Motor neuron (in vitro differentiated cells): ENCODE results near the gene RUFY1. TPM values are rescaled to one million over a fixed set of nuclear protein-coding genes. Genes with fewer than 3 reads are reported as not detected.
"Not testable (repeated sequence)": the region's sequence is repeated elsewhere in the genome, so short reads cannot be mapped to it uniquely, and the experiment has no call there.

Experiments
- ATAC-seq, 8 experiments: fragments of 200-7000 bp; cut with Tn5 transposase; replicated peaks in 6 of 8; 2 replicates each; pipeline ENCODE4 v1.8.0; 2021; ENCODE audit warnings: mild to moderate bottlenecking in 8 of 8, moderate library complexity in 8 of 8
- H3K27ac ChIP-seq, 2 donors: fragments of 250-450 bp; sonication (Bioruptor Pico); 2 replicates each; pipeline ENCODE4 v1.9.0; 2021; ENCODE audit warnings: antibody characterized with exemption in 2 of 2, mild to moderate bottlenecking in 2 of 2, moderate library complexity in 1 of 2
- H3K4me1 ChIP-seq, 2 donors: fragments of 250-450 bp; sonication (Bioruptor Pico); replicated peaks in 1 of 2; 2 replicates each; pipeline ENCODE4 v1.6.1; 2021; ENCODE audit warnings: antibody characterized with exemption in 2 of 2, mild to moderate bottlenecking in 2 of 2, moderate library complexity in 1 of 2
- H3K4me3 ChIP-seq, 5 donors: fragments of 250-450 bp; sonication (Bioruptor Pico); 2 replicates each; pipeline ENCODE4 v1.9.0; 2021; ENCODE audit warnings: antibody characterized with exemption in 5 of 5, mild to moderate bottlenecking in 5 of 5, moderate library complexity in 4 of 5
- WGBS, 10 experiments: fragments of 450-650 bp; shearing (Covaris generic); methylation state at CpG; one replicate each; pipeline ENCODE4 v1.0.0; 2022; 5-methylcytosine and 5-hydroxymethylcytosine counted together
- in situ Hi-C, 9 experiments: fragments of 400-800 bp; cut with MboI; loops; one replicate each; pipeline ENCODE4 v1.15.0; 2021; ENCODE audit warnings: low sequenced_read_pairs in 9 of 9, low pct_unique_long_range_greater_than_20kb in 2 of 9; ENCODE audit not compliant: unreplicated experiment in 9 of 9
- total RNA-seq, 8 experiments: library from RNA; unstranded; fragments of 300-600 nt; gene quantifications; 2 replicates each; pipeline versions ENCODE4 v1.2.3 to v1.2.4, GENCODE V29; 2022

The RUFY1 gene
- total RNA-seq, 8 experiments from 2014 or later: 19.2 to 59.7 (median 30.5) TPM

DNA sequence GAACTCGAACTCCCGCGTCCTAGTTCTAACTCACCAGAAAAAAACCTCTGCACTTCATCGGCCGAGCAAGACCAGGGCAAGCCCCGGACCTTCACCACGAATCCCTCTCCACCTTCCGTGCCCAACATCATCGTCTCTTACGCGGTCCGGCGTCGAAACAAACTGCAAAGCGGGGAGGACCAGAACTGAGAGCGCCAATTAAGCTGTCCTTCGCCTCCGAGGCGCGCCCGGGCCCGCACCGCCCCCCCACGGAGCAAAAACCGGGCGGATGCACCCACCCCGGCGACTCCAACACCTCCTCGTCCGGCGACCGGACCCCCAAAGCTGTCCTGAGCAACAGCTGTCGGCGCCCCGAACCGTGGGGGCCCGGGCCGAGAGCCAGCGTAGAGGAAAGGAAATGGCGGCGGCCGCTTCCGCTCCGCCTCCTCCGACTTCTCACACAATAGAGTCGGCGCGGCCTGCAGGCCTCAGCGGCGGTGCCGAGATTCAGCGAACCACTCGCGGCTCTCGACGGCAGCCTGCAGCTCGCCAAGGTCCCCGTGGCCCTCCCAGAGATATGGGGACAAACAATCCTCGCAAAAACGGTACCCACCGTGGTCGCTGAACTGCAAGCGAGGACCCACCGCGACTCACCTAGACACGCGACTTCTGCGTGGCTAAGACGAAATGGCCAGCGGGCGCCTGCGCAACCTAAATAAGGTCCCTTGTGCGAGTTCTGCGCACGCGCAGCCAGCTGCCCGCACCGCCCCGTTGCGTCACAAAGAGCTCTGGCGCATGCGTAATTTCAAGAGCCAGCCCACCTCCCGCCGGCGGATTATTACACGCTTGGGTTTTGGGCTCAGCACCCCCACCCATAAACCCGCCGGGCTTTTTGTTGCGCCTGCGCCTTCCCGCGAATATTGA, 72.9 kb downstream of the RUFY1 start, which contains the start of gene HNRNPH1:
HNRNPH1 (minus strand) TSS at position 669 of the 903 bp plus-strand sequence; CDS start at position 131, 538 bp downstream.
- 0 to 3% (median 0%) methylated on average over 3 to 31 of the region's 92 CpGs; no CpG with 5 or more reads in 3 of the 10 experiments for WGBS, 10 experiments
- peak within 1 kb of the TSS; percentile 96 to 97 for H3K27ac ChIP-seq
- ATAC-seq: peak; percentile 66 to 87 (median 79)
- H3K4me3 ChIP-seq: peak within 1 kb of the TSS; percentile 78 to 93 (median 90)
- peaks cover 34 to 39% of the 10 kb centered on the region in 2 donors for H3K4me1 ChIP-seq
- in situ Hi-C loops: no loop called here

DNA sequence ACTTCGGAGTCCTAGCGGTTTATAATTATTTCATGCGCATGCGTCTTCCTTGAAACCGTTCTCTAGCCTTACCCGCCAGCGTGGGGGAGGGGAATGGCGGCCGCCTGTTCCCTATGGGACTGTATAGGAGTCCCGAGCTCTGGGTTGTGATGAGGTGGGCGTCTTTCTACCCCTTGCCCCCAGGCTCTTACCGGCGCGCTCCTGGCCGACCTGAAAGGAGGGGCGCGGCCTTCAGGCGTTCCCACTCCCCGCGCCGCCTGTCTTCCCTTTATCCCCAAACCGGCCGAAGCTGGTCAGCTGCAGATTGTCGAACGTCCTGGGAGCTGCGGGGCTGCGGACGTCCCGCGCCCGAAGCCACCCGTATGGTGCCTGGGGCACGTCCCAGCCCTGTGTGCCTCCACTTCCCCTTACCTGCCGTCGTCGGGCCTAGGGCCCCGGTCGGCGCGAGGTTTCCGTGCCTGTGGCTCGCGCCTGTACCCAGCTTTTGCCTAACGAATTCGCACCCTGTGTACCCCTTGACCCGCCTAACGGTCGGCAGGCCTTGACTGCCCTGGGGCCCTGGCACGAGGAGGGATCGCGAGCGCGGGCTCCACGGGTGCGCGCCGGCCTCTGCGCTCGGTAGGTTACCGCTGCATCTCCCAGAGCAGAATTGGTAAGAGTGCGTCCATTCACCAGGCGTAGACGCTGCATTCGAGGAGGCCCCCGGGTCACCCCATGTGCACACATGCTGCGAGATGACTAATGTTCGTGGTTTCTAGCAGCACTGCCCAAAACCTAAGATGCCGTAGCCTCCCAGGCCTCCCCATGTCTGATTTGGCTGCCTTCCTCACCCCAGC, 73.8 kb downstream of the RUFY1 start:
- 0 to 60% (median 27%) methylated on average over 1 to 23 of the region's 68 CpGs; no CpG with 5 or more reads in 5 of the 10 experiments for WGBS, 10 experiments
- peak overlapping the region; percentile 30 to 93 (median 78) for H3K4me3 ChIP-seq
- H3K4me1 ChIP-seq: peaks cover 26 to 32% of the 10 kb centered on the region in 2 donors
- peak; percentile 48 to 78 (median 59) for ATAC-seq
- peak overlapping the region; percentile 96 to 97 for H3K27ac ChIP-seq
- in situ Hi-C loops: no loop called here

DNA sequence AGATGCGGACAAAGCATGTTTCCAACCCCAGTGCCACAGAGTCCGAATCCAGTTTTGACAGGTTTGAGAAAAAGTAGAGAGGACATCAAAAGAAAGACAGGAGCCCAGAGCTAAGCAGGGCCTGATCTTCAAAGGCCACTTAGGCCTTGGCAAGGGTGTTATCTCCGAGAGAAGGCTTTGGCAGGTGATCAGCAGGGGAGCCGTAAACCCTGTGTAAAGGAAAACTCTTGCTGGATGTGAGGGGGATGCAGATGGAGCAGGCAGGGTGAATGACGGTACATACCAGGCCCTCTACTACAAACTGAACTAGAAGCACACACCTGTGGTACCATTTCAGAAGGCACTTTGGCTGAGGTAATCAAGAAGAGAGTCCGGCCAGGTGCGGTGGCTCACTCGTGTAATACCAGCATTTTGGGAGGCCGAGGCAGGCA, 74.5 kb downstream of the RUFY1 start:
- ATAC-seq: no peak
- WGBS, 10 experiments: 80 to 100% (median 90%) methylated on average over 1 to 4 of the region's 9 CpGs; no CpG with 5 or more reads in 3 of the 10 experiments
- in situ Hi-C loops: no loop called here
- H3K4me1 ChIP-seq: peaks cover 25 to 28% of the 10 kb centered on the region in 2 donors
- H3K27ac ChIP-seq: peak overlapping the region; percentile 96 to 97
- H3K4me3 ChIP-seq: no peak overlapping the region

DNA sequence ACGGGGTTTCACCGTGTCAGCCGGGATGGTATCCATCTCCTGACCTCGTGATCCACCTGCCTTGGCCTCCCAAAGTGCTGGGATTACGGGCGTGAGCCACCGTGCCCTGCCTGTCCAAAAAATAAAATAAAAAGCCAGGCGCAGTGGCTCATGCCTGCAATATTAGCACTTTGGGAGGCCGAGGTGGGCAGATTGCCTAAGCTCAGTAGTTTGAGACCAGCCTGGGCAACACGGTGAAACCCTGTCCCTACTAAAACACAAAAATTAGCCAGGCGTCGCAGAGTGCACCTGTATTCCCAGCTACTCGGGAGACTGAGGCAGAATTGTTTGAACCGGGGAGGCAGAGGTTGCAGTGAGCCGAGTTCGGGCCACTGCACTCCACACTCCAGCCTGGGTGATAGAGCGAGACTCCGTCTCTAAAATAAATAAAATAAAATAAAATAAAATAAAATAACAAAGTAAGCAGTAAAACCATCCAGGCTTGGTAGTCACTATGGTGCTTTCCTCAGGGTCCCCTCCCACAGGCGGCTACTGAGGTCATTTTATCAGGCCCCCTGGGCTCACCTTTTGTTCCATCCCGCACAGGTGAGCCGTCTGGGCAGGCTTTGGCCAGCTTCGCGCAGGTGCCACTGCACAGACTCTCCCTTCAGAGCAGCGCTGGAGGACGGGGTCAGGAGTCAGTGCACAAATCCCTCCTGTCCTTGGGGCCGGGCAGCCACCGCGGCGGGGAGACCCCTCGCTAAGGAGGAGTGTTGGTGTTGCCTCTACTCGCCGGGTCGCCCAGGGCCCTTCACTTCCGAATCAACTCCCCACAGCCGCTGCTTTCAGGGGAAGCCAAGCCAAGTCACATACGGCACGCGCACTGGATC, 83.4 kb downstream of the RUFY1 start:
- peak in 2 of 8 experiments; percentile 73 to 75 for ATAC-seq
- H3K4me3 ChIP-seq: peak overlapping the region; percentile 24 to 33 (median 26)
- H3K4me1 ChIP-seq, in situ Hi-C loops, H3K27ac ChIP-seq: not testable (repeated sequence)
- WGBS, 10 experiments: 38 to 96% (median 86%) methylated on average over 2 to 9 of the region's 38 CpGs

DNA sequence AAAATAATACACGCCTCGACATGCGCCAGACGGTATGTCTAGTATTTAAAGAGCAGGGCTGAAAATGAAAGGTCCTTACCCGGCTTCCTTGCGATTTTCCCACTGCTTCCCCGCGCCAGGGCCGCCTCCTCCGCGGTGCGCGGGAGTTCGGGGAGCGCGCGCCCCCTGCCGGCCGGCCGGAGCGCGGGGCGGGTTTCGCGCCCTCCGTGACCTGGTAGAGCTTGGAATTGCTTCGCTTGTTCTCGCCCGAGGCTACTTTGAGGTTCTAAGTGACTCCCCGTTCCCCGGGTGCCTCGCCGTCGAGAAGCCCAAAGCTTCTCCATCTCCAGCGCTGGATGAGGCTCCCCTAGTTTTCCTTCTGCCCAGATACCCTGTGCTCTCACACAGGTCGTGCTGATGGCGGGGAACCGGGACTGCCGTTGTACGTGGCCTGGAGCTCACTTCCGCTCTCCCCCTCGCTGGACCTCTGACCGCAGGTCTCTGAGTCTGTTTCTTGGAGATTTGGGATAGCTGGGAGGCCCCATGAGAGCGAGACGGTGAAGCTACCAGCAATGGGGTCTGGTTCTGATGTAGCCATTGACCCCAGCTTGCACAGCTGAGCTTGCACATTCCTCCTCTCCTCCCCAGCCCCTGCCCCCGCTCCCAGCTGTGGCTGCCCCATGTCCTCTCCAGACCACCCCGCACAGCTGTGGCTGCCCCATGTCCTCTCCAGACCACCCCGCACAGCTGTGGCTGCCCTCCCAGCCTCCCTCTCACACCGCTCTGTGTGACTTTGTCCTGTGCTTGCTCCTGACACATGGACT, 84.2 kb downstream of the RUFY1 start:
- in situ Hi-C loops, H3K4me3 ChIP-seq, H3K4me1 ChIP-seq, H3K27ac ChIP-seq: not testable (repeated sequence)
- peak; percentile 94 to 98 (median 96) for ATAC-seq
- WGBS, 10 experiments: no CpG with 5 or more reads among the region's 49 CpGs

DNA sequence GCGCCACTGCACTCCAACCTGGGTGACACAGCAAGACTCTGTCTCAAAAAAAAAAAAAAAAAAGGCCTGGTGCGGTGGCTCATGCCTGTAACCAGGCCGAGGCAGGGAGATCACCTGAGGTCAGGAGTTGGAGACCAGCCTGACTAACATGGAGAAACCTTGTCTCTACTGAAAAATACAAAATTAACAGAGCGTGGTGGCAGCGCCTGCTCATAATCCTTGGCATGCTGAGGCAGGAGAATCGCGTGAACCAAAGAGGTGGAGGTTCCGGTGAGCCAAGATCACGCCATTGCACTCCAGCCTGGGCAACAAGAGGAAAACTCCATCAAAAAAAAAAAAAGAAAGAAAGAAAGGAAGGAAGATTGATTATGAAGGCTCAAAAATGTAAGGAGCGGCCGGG, 88.9 kb downstream of the RUFY1 start:
- H3K4me3 ChIP-seq, H3K4me1 ChIP-seq, ATAC-seq, H3K27ac ChIP-seq, in situ Hi-C loops: not testable (repeated sequence)
- 40 to 100% (median 91%) methylated on average over 1 to 8 of the region's 11 CpGs; no CpG with 5 or more reads in 3 of the 10 experiments for WGBS, 10 experiments

DNA sequence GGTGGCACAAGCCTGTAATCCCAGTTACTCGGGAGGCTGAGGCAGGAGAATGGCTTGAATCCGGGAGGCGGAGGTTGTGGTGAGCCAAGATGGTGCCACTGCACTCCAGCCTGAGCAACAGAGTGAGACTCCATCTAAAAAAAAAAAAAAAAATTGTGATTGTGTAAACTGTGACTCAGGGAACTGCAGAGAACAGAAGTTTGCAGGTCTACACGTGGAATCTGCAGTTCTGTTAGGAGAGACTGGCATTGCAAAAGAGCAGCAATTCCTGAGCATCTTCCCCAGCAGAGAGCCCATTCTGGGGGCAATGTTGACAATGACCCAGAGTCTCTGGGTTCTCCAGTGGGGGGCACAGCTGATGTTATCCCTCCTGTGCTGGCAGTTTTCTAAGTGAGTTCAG, 91.4 kb downstream of the RUFY1 start:
- H3K4me1 ChIP-seq, in situ Hi-C loops, H3K4me3 ChIP-seq, H3K27ac ChIP-seq, ATAC-seq: not testable (repeated sequence)
- no CpG with 5 or more reads among the region's 4 CpGs for WGBS, 10 experiments

DNA sequence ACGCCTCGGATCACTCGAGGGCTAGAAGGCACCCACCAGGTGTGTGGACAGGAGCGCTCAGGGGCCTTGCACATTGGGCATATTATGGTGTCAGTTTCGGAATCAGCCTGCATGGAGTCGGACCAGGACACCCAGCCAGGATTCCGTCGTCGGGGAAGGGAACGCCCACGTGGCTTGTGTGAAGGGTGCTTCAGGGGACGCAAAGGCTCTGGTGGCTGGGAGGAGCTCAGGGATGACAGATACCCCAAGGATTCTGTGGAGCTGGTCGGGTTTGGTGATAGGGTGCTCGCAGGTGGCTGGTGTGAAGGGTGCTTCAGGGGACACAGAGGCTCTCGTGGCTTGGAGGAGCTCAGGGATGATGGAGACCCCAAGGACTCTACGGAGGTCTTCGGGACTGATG, 92.3 kb downstream of the RUFY1 start:
- H3K4me1 ChIP-seq, in situ Hi-C loops, H3K27ac ChIP-seq, ATAC-seq, H3K4me3 ChIP-seq: not testable (repeated sequence)
- 80 to 100% methylated on average over 1 to 3 of the region's 17 CpGs; no CpG with 5 or more reads in 8 of the 10 experiments for WGBS, 10 experiments

DNA sequence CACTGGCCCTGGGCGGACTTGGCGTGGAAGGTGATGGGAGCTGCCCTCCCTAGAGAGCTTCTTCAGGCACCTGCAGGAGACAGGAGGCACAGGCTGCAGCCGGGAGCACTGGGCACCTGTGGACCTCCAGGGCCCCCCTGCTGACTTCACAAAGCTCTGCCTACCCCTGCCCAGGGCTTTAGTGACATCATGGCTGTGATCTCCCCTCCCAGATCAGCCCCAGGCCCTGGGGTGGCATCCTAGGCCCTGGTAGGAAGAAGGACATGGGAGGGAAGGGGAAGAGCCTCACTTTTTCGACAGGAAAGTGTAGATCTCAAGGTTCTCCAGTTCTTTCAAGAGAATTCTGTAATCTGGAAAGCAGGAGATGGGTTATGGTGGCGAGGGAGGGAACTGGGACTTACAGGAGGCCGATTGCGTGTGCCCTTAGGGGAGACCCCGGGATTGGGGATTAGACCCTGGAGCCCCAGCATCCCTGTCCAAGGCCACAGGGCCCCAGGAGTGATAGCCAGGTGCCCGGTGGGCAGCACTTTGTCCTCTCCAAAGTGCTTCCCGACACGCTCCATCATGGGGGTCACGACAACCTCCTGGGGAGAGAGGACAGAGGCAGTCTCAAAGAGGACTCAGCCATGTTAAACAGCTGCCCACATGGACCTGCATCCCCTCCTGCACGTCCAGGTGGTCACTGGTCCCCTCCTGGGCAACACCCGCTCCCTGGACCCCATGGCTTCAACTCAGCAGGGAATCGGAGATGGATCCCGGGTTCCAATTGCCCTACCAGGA, 93.0 kb downstream of the RUFY1 start:
- in situ Hi-C loops, H3K4me3 ChIP-seq, H3K4me1 ChIP-seq, ATAC-seq, H3K27ac ChIP-seq: not testable (repeated sequence)
- WGBS, 10 experiments: 71 to 100% (median 80%) methylated on average over 1 to 8 of the region's 16 CpGs; no CpG with 5 or more reads in 3 of the 10 experiments

DNA sequence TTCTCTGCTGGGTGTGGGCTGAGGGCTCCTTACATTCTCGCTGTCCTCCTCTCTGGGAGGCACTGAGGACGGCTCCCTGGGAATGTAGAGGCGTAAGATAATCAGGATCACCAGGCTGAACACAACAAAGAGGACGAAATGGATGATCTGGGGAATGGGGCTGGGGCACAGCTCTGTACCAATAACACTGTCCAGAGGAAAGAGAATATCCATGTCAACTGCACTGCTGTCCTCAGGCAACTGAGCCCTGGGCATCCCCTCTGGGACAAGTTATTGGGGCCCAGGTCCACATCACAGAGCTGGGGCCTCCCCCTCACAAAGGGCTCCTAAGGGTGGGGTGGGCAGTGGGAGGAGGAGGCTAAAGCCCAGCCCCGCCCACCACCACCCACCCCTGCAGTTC, 94.4 kb downstream of the RUFY1 start:
- H3K4me3 ChIP-seq, in situ Hi-C loops, H3K4me1 ChIP-seq, ATAC-seq, H3K27ac ChIP-seq: not testable (repeated sequence)
- 80 to 100% methylated on average over 1 to 2 of the region's 5 CpGs; no CpG with 5 or more reads in 8 of the 10 experiments for WGBS, 10 experiments

DNA sequence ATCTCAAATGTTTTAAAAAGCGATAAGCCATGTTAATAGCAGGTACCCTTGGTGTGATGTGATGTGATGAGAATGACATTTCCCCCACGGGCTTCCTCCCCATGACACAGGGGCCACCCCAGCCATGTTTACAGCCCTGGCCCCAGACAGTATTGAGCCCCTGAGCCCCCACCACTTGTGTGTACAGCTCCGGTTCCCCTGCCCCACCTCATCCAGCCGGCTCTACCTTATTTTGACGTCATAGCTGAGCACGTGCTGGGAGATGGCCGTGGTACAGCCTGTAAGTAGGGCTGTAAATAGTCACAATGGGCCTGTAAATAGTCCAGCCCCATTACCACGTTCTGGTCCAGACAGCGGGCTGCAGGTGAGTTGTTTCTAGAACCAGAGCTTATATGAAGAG, 98.1 kb downstream of the RUFY1 start:
- H3K4me3 ChIP-seq: no peak overlapping the region
- in situ Hi-C loops: no loop called here
- ATAC-seq: peak in 1 of 8 experiments; percentile 10
- no peak overlapping the region for H3K27ac ChIP-seq
- H3K4me1 ChIP-seq: peaks cover 0 to 2% of the 10 kb centered on the region in 2 donors
- 100% methylated on average over 1 of the region's 9 CpGs; no CpG with 5 or more reads in 8 of the 10 experiments for WGBS, 10 experiments
